DND-41 (cell line): ENCODE results near the gene CHCT1.

Experiments
- ATAC-seq: fragments of 200-7000 bp; cut with Tn5 transposase; 3 replicates; pipeline ENCODE4 v1.9.1; 2021; ENCODE audit warnings: low read depth; ENCODE audit not compliant: insufficient read depth
- DNase-seq: peaks from one replicate; pipeline ENCODE4 v3.0.0-alpha.2; 2020
- H2AFZ ChIP-seq: 2 replicates; pipeline ENCODE4 v1.6.0; 2012; ENCODE audit warnings: low read depth, low read length
- H3K27ac ChIP-seq: 2 replicates; pipeline ENCODE4 v1.5.1; 2012; ENCODE audit warnings: low read length, inconsistent platforms
- H3K27me3 ChIP-seq: fragments of 200-600 bp; sonication (generic); 2 replicates; pipeline ENCODE4 v1.6.0; 2012; ENCODE audit warnings: low read length, mild to moderate bottlenecking, inconsistent platforms; ENCODE audit not compliant: insufficient read depth, poor library complexity
- H3K36me3 ChIP-seq: 2 replicates; pipeline ENCODE4 v1.5.1; 2012; ENCODE audit warnings: low read length, inconsistent platforms; ENCODE audit not compliant: insufficient read depth
- H3K4me1 ChIP-seq: 2 replicates; pipeline ENCODE4 v1.5.1; 2012; ENCODE audit warnings: mild to moderate bottlenecking, low read length; ENCODE audit not compliant: insufficient read depth
- H3K4me2 ChIP-seq: 2 replicates; pipeline ENCODE4 v1.6.0; 2012; ENCODE audit warnings: mild to moderate bottlenecking, moderate library complexity, low read length, inconsistent platforms; ENCODE audit not compliant: insufficient read depth
- H3K4me3 ChIP-seq, 2 experiments: fragments of 200-600 bp in 1 of 2; shearing (Covaris generic) in 1 of 2; 2 replicates each; pipeline ENCODE4 v1.5.1; 2012 to 2016; ENCODE audit warnings: inconsistent platforms in 2 of 2, low read length in 2 of 2, mild to moderate bottlenecking in 2 of 2, low read depth in 1 of 2, moderate library complexity in 1 of 2
- H3K79me2 ChIP-seq: 2 replicates; pipeline ENCODE4 v1.6.0; 2012; ENCODE audit warnings: low read length, inconsistent platforms; ENCODE audit not compliant: insufficient read depth
- H3K9ac ChIP-seq: 2 replicates; pipeline ENCODE4 v1.6.0; 2012; ENCODE audit warnings: low read depth, mild to moderate bottlenecking, inconsistent platforms, low read length, moderate library complexity
- H3K9me3 ChIP-seq: 2 replicates; pipeline ENCODE4 v1.5.1; 2012; ENCODE audit warnings: low read length, moderate library complexity, mild to moderate bottlenecking, inconsistent platforms; ENCODE audit not compliant: insufficient read depth, severe bottlenecking
- H4K20me1 ChIP-seq: 2 replicates; pipeline ENCODE4 v1.6.0; 2012; ENCODE audit warnings: low read length; ENCODE audit not compliant: insufficient read depth
- CTCF ChIP-seq: IDR thresholded peaks from 2 replicates; pipeline ENCODE4 v1.5.1; 2012; ENCODE audit warnings: borderline replicate concordance, low read length, moderate library complexity, mild to moderate bottlenecking; ENCODE audit not compliant: poor library complexity, severe bottlenecking; ENCODE audit errors: extremely low read depth
- EZH2 ChIP-seq: IDR thresholded peaks from 3 replicates; pipeline ENCODE4 v1.6.1; 2012; ENCODE audit warnings: borderline replicate concordance, low read depth, mild to moderate bottlenecking, moderate library complexity, low read length, inconsistent platforms; ENCODE audit not compliant: severe bottlenecking

The CHCT1 gene

GRCh38 chr17:60455378-60455777 is 33.1 kb downstream of the CHCT1 start:
- H3K79me2 ChIP-seq, result no peaks in the 10 kb centered on the region
- ATAC-seq, result no peak
- no peak overlapping the region for H3K4me3 ChIP-seq
- no peaks in the 10 kb centered on the region for H3K27me3 ChIP-seq
- no peak overlapping the region for H3K9ac ChIP-seq
- no peaks in the 10 kb centered on the region for H3K4me1 ChIP-seq
- H4K20me1 ChIP-seq, result no peaks in the 10 kb centered on the region
- DNase-seq, result no peak
- H3K27ac ChIP-seq, result no peak overlapping the region
- no peak overlapping the region for H2AFZ ChIP-seq
- TF ChIP-seq EZH2 (no peak), CTCF (no peak)
- H3K4me2 ChIP-seq, result no peak overlapping the region
- H3K9me3 ChIP-seq, result no peaks in the 10 kb centered on the region
- H3K36me3 ChIP-seq, result peaks cover 73% of the 10 kb centered on the region

GRCh38 chr17:60457148-60457547 is 34.9 kb downstream of the CHCT1 start:
- TF ChIP-seq CTCF (no peak), EZH2 (no peak)
- H3K36me3 ChIP-seq, result peaks cover 73% of the 10 kb centered on the region
- H3K27ac ChIP-seq, result no peak overlapping the region
- no peak overlapping the region for H3K4me2 ChIP-seq
- H4K20me1 ChIP-seq, result no peaks in the 10 kb centered on the region
- H3K4me3 ChIP-seq, result no peak overlapping the region
- no peaks in the 10 kb centered on the region for H3K27me3 ChIP-seq
- H3K9me3 ChIP-seq, result no peaks in the 10 kb centered on the region
- DNase-seq (no peak), ATAC-seq (no peak)
- no peak overlapping the region for H3K9ac ChIP-seq
- no peaks in the 10 kb centered on the region for H3K79me2 ChIP-seq
- H2AFZ ChIP-seq, result no peak overlapping the region
- no peaks in the 10 kb centered on the region for H3K4me1 ChIP-seq

GRCh38 chr17:60461584-60461983 is 39.3 kb downstream of the CHCT1 start:
- peaks cover 83% of the 10 kb centered on the region for H3K36me3 ChIP-seq
- TF ChIP-seq EZH2, result no peak
- no peak for TF ChIP-seq CTCF

More at GRCh38 chr17:60461584-60461983, 39.3 kb downstream of the CHCT1 start:
- H3K4me3 ChIP-seq, result no peak overlapping the region
- H4K20me1 ChIP-seq, result no peaks in the 10 kb centered on the region
- no peaks in the 10 kb centered on the region for H3K4me1 ChIP-seq
- H2AFZ ChIP-seq, result no peak overlapping the region
- H3K79me2 ChIP-seq, result no peaks in the 10 kb centered on the region
- no peaks in the 10 kb centered on the region for H3K9me3 ChIP-seq
- no peaks in the 10 kb centered on the region for H3K27me3 ChIP-seq
- no peak for ATAC-seq
- H3K9ac ChIP-seq, result no peak overlapping the region
- no peak for DNase-seq
- H3K27ac ChIP-seq, result no peak overlapping the region
- no peak overlapping the region for H3K4me2 ChIP-seq
